GM21390 (cell line): Measurements from ENCODE around the gene PODN.

Source experiments
- ATAC-seq: cut with Tn5 transposase; IDR thresholded peaks from one replicate; pipeline ENCODE4 v1.9.1; 2021; ENCODE audit not compliant: unreplicated experiment

The PODN gene

DNA sequence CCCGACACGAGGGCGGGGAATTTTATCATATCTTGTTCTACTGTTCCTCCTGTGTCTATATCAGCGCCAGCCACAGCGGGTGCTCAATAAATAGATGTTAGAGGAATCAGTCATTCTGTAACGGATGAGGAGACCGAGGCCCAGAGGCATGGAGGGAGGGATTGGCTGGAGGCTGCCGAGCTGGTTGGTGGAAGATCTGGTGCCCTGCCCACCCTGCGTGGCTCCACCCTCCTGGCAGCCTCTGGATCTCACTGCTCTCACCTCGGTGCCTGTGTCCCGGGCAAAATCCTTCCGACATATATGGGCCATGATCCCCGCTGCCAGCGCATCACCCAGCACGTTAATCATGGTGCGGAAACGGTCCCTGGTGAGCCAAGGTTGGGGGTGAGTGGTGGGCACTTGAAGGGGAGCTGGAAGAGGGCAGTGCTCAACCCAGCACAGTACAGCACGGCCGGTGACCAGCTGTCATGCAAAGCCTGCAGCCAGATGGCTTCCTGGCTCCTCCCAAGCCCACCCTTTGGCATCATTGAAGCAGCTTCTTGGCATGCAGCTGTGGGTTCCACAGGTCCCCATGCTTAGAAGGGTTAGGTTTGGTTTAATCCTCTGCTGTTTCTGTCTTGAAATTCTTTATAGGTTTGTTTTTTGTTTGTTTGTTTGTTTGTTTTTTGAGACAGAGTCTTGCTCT lies 26.7 kb downstream of the PODN start:
- ATAC-seq: no peak

- no peak for ATAC-seq
Measured at GRCh38 chr1:53089478-53090226, 27.6 kb downstream of the PODN start.

GRCh38 chr1:53090227-53091147 lies 28.5 kb downstream of the PODN start:
- no peak for ATAC-seq

DNA sequence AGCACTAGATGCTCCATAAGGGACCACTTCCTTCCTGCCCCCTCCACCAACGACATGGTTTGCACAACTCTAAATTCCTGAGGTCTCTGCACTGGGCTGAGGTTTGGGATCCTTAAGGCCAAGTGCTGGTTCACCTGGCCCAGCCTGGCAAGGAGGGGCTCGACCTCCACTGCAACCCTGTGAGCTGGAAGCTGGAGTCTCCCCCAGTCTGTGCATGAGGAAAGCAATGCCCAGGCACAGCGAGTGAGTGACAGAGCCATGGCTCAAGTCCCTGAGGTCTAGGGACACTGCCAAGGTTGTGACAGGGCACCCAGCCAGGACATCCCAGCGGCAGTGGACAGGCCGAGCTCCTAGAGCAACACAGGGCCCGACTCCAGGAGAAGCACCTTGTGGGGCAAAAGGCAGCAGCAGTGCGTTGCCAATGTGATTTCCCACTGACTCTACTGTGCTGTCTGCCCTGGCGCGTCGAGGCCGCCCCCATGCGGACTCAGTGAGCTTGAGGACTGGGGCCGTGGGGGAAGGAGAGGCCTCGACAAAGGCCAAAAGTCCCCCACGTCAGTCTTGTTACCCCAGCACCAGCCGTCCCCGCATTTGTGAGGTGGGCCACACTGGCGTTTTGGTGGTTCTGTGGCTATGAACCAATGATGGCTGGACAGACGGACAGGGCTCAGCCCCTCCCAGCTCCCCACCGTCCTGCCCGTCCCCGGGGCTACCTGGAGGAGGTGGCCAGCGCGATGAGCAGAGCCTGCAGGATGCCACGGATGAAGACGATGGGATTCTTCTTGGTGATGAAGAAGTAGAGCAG lies 30.0 kb downstream of the PODN start:
- ATAC-seq: no peak

DNA sequence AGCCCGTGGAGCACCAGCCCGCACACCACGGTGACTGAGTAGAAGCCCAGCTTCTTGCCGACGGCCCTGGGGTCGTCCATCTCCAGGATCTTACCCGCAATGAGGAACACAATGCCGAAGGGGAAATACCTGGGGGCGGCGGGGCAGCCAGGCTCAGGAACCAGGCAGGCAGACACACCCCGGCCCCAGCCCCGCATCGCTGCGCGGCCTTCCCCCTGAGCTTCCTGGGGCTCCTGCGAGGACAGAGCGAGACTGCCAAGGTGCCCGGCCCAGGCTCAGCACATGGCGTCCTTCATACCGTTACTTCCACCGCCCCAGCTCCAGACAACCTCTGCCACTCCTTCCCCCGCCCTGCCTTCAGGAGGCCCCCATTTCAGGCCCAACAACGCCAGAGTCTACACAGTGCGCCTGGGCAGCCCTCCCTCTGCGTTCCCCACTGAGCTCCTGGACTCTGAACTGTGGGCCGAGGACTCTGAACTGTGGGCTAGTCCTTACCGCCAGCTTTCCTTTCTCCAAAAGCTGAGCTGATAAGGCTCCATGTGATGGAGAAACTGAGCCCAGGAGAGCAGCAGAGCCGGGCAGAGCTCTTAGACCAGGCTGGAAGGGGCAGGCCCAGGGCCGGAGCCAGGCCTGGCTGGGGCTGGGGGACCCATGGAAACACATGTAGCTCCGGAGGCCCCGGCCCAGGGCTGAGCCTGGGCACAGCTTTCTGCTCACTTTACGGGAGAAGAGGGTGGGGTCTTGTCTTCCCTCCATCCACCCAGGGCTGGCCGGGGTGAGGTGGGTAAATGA lies 30.8 kb downstream of the PODN start:
- no peak for ATAC-seq

DNA sequence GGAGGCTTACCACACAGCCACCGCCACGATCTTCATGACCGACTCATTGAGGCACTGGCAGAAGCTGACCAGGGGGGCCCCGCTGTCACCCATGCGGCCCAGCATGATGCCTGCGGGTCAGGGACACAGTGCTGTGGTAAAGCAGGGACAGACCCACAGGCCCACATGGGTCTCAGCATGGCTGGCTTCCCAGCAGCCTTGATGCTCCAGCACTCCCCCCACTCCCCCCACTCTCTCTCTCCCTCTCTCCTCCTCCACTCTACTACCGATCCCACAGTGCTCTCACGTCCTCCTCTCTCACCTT lies 31.4 kb downstream of the PODN start:
- no peak for ATAC-seq

DNA sequence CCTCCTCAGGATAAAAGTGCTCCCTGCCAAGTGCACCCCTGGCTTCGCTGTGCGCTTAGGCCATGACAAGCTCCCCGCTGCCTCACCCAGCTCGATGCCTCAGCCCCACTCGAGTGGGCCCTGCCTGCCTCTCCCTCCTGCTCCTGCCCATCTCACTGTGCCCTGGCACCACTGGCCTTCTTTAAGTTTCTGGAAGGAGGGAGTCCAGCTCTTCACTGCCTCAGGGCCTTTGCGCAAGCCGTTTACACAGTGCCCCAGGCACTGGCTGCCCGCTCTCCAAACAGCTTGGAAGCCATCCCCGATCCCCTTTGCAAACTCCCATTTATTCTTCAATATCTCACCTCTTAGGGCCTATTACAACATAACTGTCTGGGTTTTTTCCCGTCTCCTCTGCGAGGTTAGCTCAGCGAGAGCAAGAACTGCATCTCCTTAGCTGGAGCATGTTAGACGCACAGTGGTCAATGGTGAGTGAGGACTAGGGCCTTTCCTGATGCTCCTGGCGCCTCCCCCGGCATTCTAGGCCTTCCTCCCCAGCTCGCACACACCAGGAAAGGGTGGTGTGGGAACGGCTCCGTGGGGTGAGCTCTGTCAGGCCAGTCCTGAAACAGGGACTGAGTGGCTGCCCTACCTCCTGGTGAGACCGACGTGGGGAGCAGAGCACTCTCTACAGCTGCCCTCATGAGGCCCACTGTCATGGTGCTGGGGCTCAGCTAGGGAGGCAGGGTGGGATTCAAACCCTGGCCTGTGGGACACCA lies 31.9 kb downstream of the PODN start:
- no peak for ATAC-seq

DNA sequence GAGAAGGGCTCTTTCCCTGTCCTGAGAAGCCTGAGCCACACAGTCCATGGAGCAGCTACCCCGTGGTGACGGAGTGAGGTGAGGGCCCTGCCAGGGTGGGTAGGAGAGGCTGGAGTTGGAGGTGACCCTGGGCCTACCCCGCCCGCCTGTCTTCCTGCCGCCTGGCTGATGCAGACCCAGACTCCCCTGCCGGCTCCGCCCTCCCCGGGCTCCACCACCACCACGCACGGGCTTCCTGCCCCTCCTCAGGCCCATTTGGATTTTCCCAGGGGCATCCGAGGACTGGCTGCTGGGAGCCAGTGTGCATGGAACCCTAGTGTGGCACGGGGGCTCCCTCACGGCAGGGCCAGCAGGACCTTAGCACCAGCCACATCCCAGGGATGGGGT lies 32.5 kb downstream of the PODN start:
- no peak for ATAC-seq

DNA sequence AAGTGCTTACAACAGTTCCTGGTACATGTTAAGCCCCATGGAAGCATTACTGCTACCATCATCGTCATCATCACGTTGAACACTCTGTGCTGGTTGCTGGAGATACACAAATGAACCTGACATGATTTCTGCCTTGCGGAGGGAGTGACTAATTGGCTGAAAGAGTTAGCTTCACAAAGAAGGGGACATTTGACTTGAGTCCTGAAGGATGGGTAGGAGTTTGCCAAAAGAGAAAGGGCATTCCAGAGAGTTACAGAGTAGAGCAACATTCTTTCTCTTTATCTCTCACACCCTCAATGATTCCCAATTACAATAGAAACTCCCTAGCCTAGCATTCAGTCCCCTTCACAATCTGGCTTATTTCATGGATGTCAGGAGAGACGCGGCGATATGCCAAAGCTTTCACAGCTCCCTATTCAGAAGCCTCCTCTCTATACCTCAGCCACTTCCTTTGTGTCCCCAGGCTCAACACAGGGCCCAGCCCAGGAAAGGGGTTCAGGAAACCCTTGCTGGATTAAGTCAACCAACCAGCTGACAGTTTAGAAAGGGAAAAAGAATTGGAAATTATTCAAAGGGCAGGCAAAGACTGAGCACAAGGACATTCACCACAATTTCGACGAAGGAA lies 42.4 kb downstream of the PODN start:
- ATAC-seq: no peak

- no peak for ATAC-seq
Measured at GRCh38 chr1:53107090-53107489, 45.1 kb downstream of the PODN start.

GRCh38 chr1:53107570-53108322 lies 45.7 kb downstream of the PODN start:
- no peak for ATAC-seq

DNA sequence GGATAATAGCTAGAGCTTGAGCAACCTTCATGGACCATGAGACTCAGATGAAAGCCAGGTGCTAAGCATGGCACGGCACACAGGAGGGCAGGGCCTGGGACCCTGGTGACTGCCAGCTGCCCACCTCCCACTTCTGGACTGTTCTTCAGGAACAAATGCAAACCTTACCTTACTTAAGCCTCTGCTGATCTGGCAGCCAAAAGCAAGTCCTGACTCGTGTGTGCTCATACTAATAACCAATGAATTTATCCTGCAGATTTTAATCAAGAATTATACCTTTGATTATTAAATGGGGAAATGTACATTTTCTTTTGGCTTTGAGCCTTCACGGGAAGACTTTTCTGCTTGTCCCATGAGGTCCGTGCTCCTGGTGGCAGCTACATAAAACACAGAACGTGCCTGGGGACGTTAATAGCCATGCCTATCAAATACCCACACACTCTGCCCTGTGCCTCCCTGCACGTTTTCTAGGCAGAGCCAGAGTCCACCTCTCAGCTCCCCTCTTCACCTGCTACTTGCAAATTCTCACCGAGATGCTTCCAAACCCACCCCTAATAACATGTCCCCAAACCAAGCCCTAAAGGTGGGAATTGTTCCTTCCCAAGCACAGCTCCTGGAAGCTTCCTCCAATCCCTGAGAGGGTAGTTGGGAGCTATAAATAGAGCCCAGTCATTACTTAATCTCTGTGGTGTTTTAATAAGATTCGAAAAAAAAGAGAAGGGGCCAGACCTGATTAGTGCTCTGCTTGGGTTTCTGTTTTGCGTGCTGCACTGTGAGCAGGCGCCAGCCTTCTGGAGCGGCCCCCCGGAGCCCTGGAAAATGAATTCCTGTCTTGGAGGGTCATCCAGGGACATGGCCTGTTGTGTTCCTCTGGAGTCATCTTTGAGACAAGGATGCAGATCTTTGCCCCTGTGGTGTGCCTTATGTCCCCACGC lies 46.9 kb downstream of the PODN start:
- no peak for ATAC-seq

DNA sequence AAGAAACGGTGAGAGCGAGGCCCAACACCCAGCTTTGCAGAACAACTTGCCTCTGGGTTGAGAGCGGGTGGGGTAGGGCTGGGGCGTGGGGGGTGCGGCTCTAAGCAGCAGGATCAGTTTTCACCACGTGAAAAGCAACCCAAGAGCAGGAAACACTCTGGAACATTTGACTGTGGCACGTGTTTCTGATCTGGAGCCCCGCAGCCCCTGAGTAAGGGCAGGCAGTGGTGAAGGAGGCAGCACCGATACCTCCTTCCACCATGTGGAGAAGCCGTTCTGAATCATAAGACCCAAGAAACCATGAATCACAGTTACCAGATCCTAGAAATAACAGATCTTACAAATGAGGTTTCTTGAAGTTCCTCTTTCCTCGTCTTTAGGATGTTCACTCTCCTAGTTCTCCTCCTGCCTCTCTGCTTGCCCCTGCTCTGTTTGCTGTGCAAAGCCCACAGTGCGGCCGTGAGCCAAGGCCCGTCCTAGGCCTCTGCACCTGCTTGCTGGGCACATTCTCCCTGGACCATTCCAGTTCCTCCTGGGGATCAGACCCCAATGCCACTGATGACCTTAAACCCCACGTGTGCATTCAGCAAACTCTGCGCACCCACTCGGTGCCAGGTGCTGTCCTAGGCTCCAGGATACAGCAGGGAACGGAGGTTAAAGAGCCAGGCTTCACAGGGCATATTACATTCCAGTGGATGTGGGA lies 48.5 kb downstream of the PODN start:
- no peak for ATAC-seq

DNA sequence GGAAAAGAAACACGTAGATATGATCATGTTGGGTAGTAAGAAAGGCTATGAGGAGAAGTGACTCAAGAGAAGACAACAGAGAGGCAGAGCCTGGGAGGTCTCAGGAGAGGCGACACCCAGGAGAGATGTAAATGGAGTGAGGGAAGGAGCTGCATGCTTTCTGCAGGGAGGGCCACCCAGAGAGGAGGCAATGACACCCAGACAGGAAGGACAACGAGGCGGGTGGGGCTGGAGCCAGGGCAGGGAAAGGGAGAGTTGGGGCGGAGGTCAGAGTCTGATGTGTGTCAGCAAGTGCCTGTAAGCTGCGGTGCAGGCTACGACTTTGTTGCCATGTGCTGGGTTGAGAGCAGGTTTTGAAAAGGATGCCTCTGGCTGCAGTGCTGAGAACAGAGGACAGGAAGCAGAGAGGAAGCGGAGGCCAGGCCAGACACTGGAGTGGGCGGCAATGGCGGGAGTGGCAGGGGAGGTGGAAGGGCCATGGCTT lies 49.1 kb downstream of the PODN start:
- no peak for ATAC-seq

DNA sequence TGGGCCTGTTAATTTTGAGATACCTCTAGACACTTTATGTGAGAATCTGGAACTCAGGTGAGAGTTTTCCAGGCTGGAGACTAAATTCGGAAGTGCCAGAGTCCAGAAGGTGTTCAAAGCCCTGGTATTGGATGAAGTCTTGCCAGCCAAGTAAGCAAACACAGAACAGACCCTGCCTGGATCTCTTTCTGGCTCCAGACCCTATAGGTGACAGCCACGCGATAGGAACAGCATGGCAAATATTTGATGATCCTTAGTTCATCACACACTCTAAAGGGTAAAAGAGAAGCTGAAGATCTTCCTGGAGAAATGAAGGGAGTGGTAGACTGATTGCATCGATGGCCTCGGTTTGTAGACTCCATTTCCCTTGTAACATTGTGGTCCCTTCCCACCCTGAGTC lies 49.7 kb downstream of the PODN start:
- no peak for ATAC-seq

DNA sequence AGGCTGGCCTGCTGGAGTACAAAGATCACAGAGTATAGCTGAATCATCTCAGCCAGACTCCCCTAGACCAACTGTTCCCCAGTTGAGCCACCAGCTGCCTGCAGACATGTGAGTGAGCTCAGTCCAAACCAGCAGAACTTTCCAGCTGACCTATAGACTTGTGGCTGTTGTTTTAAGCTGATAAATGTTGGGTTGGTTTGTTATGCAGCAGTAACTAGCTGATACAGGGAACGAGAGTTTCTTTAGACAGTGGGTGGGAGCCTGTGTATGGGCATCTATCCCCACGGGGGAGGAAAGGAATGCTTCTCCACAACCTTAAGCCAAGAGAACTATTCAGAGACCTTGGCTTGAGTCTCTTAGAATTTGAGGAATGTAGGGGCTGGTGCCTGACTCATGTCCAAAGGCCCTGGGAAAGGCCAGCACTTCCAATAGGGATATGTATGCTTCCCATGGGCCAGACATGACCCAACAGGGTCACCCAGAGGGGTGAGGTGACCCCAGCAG lies 50.3 kb downstream of the PODN start:
- no peak for ATAC-seq
